ENCODE results near the gene KCTD15. TPM values are rescaled to one million over a fixed set of nuclear protein-coding genes. Genes with fewer than 3 reads are reported as not detected.

KCTD15 gene
- total RNA-seq, 1 donor from 2014 or later, result 61.3 TPM

- no peak for TF ChIP-seq CTCF (IDR thresholded peaks at IDR 0.05; ENCODE audit: unreplicated experiment)
- peaks cover 2% of the 10 kb centered on the region for H3K4me1 Mint-ChIP-seq (ENCODE audit: low read depth)
- no peaks in the 10 kb centered on the region for H3K9me3 Mint-ChIP-seq (ENCODE audit: low read depth)
- H3K36me3 Mint-ChIP-seq (ENCODE audit: insufficient read depth), result no peaks in the 10 kb centered on the region
- H3K4me3 Mint-ChIP-seq (ENCODE audit: low read depth), result no peak overlapping the region
- H3K27me3 Mint-ChIP-seq, result peaks cover 41% of the 10 kb centered on the region
- DNase-seq (ENCODE audit: low spot score, unreplicated experiment), result no peak
- H3K27ac Mint-ChIP-seq, result no peak overlapping the region
Measured at GRCh38 chr19:33821871-33822270, 25.2 kb downstream of the KCTD15 start.

GRCh38 chr19:33823341-33823740 lies 26.7 kb downstream of the KCTD15 start:
- no peak for TF ChIP-seq CTCF (IDR thresholded peaks at IDR 0.05; ENCODE audit: unreplicated experiment)
- Mint-ChIP-seq H3K27me3 (peaks cover 32% of the 10 kb centered on the region), H3K27ac (no peak overlapping the region), H3K9me3 (ENCODE audit: low read depth) (no peaks in the 10 kb centered on the region), H3K36me3 (ENCODE audit: insufficient read depth) (no peaks in the 10 kb centered on the region), H3K4me3 (ENCODE audit: low read depth) (no peak overlapping the region), H3K4me1 (ENCODE audit: low read depth) (peaks cover 2% of the 10 kb centered on the region)
- DNase-seq (ENCODE audit: low spot score, unreplicated experiment), result no peak

- DNase-seq (ENCODE audit: low spot score, unreplicated experiment), result no peak
- H3K4me3 Mint-ChIP-seq (ENCODE audit: low read depth), result no peak overlapping the region
- no peaks in the 10 kb centered on the region for H3K36me3 Mint-ChIP-seq (ENCODE audit: insufficient read depth)
- no peaks in the 10 kb centered on the region for H3K9me3 Mint-ChIP-seq (ENCODE audit: low read depth)
- H3K27ac Mint-ChIP-seq, result no peak overlapping the region
- no peak for TF ChIP-seq CTCF (IDR thresholded peaks at IDR 0.05; ENCODE audit: unreplicated experiment)
- H3K4me1 Mint-ChIP-seq (ENCODE audit: low read depth), result peaks cover 2% of the 10 kb centered on the region
- peaks cover 28% of the 10 kb centered on the region for H3K27me3 Mint-ChIP-seq
Measured at GRCh38 chr19:33825556-33825955, 28.9 kb downstream of the KCTD15 start.

GRCh38 chr19:33826521-33826920 lies 29.9 kb downstream of the KCTD15 start:
- no peaks in the 10 kb centered on the region for H3K4me1 Mint-ChIP-seq (ENCODE audit: low read depth)
- H3K27ac Mint-ChIP-seq, result no peak overlapping the region
- no peak for DNase-seq (ENCODE audit: low spot score, unreplicated experiment)
- H3K36me3 Mint-ChIP-seq (ENCODE audit: insufficient read depth), result no peaks in the 10 kb centered on the region
- no peaks in the 10 kb centered on the region for H3K9me3 Mint-ChIP-seq (ENCODE audit: low read depth)
- no peak for TF ChIP-seq CTCF (IDR thresholded peaks at IDR 0.05; ENCODE audit: unreplicated experiment)
- peaks cover 21% of the 10 kb centered on the region for H3K27me3 Mint-ChIP-seq
- no peak overlapping the region for H3K4me3 Mint-ChIP-seq (ENCODE audit: low read depth)

- H3K4me1 Mint-ChIP-seq (ENCODE audit: low read depth), result no peaks in the 10 kb centered on the region
- H3K27me3 Mint-ChIP-seq, result peaks cover 8% of the 10 kb centered on the region
- no peak overlapping the region for H3K4me3 Mint-ChIP-seq (ENCODE audit: low read depth)
- no peaks in the 10 kb centered on the region for H3K36me3 Mint-ChIP-seq (ENCODE audit: insufficient read depth)
- H3K27ac Mint-ChIP-seq, result no peak overlapping the region
- no peak for TF ChIP-seq CTCF (IDR thresholded peaks at IDR 0.05; ENCODE audit: unreplicated experiment)
- no peak for DNase-seq (ENCODE audit: low spot score, unreplicated experiment)
- H3K9me3 Mint-ChIP-seq (ENCODE audit: low read depth), result no peaks in the 10 kb centered on the region
Measured at GRCh38 chr19:33828266-33829075, 31.8 kb downstream of the KCTD15 start.

Data from progenitor cell of endocrine pancreas (in vitro differentiated cells).